HepG2 (cell line): ENCODE measurements around the gene SKIL.

Experiments used
- KDM1A ChIP-seq: IDR thresholded peaks from 2 replicates; pipeline ENCODE4 v1.6.1; 2016; ENCODE audit warnings: missing compliant biosample characterization
- THYN1 ChIP-seq: sonication (generic); formaldehyde crosslinking; IDR thresholded peaks from 2 replicates; pipeline ENCODE4 v1.8.1; 2023; ENCODE audit warnings: low read depth, mild to moderate bottlenecking, moderate library complexity, missing genetic modification reagents, borderline replicate concordance
- TF ChIP-seq, protein P1 (sequence below): sonication (generic); formaldehyde crosslinking; IDR thresholded peaks from 2 replicates; pipeline ENCODE4 v1.5.0; 2020; ENCODE audit warnings: mild to moderate bottlenecking, missing genetic modification reagents, moderate library complexity

DNA sequence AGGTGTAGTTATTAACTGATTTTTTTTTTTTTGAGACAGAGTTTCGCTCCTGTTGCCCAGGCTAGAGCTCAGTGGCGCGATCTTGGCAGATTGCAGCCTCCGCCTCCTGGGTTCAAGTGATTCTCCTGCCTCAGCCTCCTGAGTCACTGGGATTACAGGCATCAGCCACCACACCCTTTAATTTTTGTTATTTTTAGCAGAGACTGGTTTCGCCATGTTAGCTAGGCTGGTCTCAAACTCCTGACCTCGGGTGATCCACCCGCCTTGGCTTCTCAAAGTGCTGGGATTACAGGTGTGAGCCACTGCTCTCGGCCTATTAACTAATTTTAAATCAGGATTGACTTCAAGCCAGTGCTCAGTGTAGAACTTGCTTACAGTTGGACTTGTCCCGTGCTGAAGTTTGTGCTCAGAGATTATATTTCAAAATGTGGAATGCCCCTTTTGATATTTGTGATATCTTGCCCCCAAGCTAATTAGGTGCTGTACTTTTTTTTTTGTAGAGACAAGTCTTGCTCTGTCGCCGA, 6.0 kb downstream of the SKIL start:
- TF ChIP-seq, protein P1, sequence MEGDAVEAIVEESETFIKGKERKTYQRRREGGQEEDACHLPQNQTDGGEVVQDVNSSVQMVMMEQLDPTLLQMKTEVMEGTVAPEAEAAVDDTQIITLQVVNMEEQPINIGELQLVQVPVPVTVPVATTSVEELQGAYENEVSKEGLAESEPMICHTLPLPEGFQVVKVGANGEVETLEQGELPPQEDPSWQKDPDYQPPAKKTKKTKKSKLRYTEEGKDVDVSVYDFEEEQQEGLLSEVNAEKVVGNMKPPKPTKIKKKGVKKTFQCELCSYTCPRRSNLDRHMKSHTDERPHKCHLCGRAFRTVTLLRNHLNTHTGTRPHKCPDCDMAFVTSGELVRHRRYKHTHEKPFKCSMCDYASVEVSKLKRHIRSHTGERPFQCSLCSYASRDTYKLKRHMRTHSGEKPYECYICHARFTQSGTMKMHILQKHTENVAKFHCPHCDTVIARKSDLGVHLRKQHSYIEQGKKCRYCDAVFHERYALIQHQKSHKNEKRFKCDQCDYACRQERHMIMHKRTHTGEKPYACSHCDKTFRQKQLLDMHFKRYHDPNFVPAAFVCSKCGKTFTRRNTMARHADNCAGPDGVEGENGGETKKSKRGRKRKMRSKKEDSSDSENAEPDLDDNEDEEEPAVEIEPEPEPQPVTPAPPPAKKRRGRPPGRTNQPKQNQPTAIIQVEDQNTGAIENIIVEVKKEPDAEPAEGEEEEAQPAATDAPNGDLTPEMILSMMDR (CRISPR knock-in tag): no peak
- TF ChIP-seq KDM1A (CRISPR knock-in tag) (no peak), THYN1 (CRISPR knock-in tag) (no peak)
